Measurements from ENCODE around the gene TMEM87A. TPM values are rescaled to one million over a fixed set of nuclear protein-coding genes. Genes with fewer than 3 reads are reported as not detected.

The TMEM87A gene
- total RNA-seq, 1 experiment from 2014 or later = 55.8 TPM

GRCh38 chr15:42270551-42270950 is 2.7 kb downstream of the TMEM87A start:
- Histone ChIP-seq H3K9me3 (ENCODE audit: low read length) (no peaks in the 10 kb centered on the region), H3K4me1 (ENCODE audit: insufficient read depth, low read length) (peaks cover 32% of the 10 kb centered on the region), H4K20me1 (ENCODE audit: low read length) (peaks cover 34% of the 10 kb centered on the region), H3F3A (ENCODE audit: low read length, unreplicated experiment) (no peaks in the 10 kb centered on the region), H3K27me3 (ENCODE audit: low read length) (no peaks in the 10 kb centered on the region), H2AFZ (ENCODE audit: low read length) (no peak overlapping the region), H3K9ac (ENCODE audit: low read length) (peak overlapping the region; percentile 61), H3K27ac (ENCODE audit: low read length) (peak overlapping the region; percentile 94), H3K79me2 (ENCODE audit: low read length) (peaks cover 70% of the 10 kb centered on the region), H3K4me2 (ENCODE audit: low read length) (peak overlapping the region; percentile 96), H3K36me3 (ENCODE audit: low read depth, low read length) (peaks cover 29% of the 10 kb centered on the region), H3K9me2 (replicated peaks; ENCODE audit: low read length) (no peaks in the 10 kb centered on the region), H3K4me3 (ENCODE audit: low read length) (peak overlapping the region; percentile 77)
- DNase-seq = peak; percentile 65
- ATAC-seq = peak; percentile 15
- TF ChIP-seq CTCF (conservative IDR thresholded peaks at IDR 0.05; ENCODE audit: low read depth, low read length) (no peak), EZH2phosphoT487 (IDR thresholded peaks at IDR 0.05; ENCODE audit: borderline replicate concordance, low read length) (no peak), EZH2 (IDR thresholded peaks at IDR 0.05; ENCODE audit: low read length, unreplicated experiment) (no peak)
- POLR2A ChIA-PET (ENCODE audit: unreplicated experiment) = interaction anchor here (0.8 kb wide), 1 partner anchor 43 kb away, joined by 4 read pairs; no protein-coding TSS in a partner anchor
- no TSS peak for BruUV-seq (replicated peaks)
- CTCF ChIA-PET = interaction anchor here (0.6 kb wide), 1 partner anchor 43 kb away, joined by 4 read pairs; no protein-coding TSS in a partner anchor
- intact Hi-C loops (cut with micrococcal nuclease) = loop anchor here (2.0 to 5.0 kb wide), 3 partner anchors 52 to 117 kb away; no protein-coding TSS in a partner anchor

GRCh38 chr15:42267286-42267685 is 5.9 kb downstream of the TMEM87A start:
- no peak overlapping the region for H3K4me2 ChIP-seq (ENCODE audit: low read length)
- no peak overlapping the region for H2AFZ ChIP-seq (ENCODE audit: low read length)
- TF ChIP-seq EZH2 (IDR thresholded peaks at IDR 0.05; ENCODE audit: low read length, unreplicated experiment) = no peak
- no peak for TF ChIP-seq CTCF (conservative IDR thresholded peaks at IDR 0.05; ENCODE audit: low read depth, low read length)
- no peak for TF ChIP-seq EZH2phosphoT487 (IDR thresholded peaks at IDR 0.05; ENCODE audit: borderline replicate concordance, low read length)
- H3K9me3 ChIP-seq (ENCODE audit: low read length) = no peaks in the 10 kb centered on the region
- ChIA-PET CTCF (no interaction called here), POLR2A (ENCODE audit: unreplicated experiment) (no interaction called here)
- H3K4me3 ChIP-seq (ENCODE audit: low read length) = no peak overlapping the region
- intact Hi-C loops (cut with micrococcal nuclease) = no loop called here
- DNase-seq = no peak
- H3K27me3 ChIP-seq (ENCODE audit: low read length) = no peaks in the 10 kb centered on the region
- peaks cover 54% of the 10 kb centered on the region for H3K79me2 ChIP-seq (ENCODE audit: low read length)
- no peak for ATAC-seq
- BruUV-seq (replicated peaks) = no TSS peak
- no peak overlapping the region for H3K27ac ChIP-seq (ENCODE audit: low read length)
- H3K4me1 ChIP-seq (ENCODE audit: insufficient read depth, low read length) = peaks cover 20% of the 10 kb centered on the region
- no peaks in the 10 kb centered on the region for H3K9me2 ChIP-seq (replicated peaks; ENCODE audit: low read length)
- H3K9ac ChIP-seq (ENCODE audit: low read length) = no peak overlapping the region
- peaks cover 55% of the 10 kb centered on the region for H3K36me3 ChIP-seq (ENCODE audit: low read depth, low read length)
- H4K20me1 ChIP-seq (ENCODE audit: low read length) = peaks cover 29% of the 10 kb centered on the region
- H3F3A ChIP-seq (ENCODE audit: low read length, unreplicated experiment) = no peaks in the 10 kb centered on the region

GRCh38 chr15:42264795-42265194 is 8.4 kb downstream of the TMEM87A start:
- H3K9ac ChIP-seq (ENCODE audit: low read length) = no peak overlapping the region
- ATAC-seq (no peak), DNase-seq (no peak)
- no TSS peak for BruUV-seq (replicated peaks)
- peaks cover 75% of the 10 kb centered on the region for H3K36me3 ChIP-seq (ENCODE audit: low read depth, low read length)
- no peak for TF ChIP-seq EZH2 (IDR thresholded peaks at IDR 0.05; ENCODE audit: low read length, unreplicated experiment)
- TF ChIP-seq CTCF (conservative IDR thresholded peaks at IDR 0.05; ENCODE audit: low read depth, low read length) = no peak
- TF ChIP-seq EZH2phosphoT487 (IDR thresholded peaks at IDR 0.05; ENCODE audit: borderline replicate concordance, low read length) = no peak
- no peaks in the 10 kb centered on the region for H3K9me3 ChIP-seq (ENCODE audit: low read length)
- intact Hi-C loops (cut with micrococcal nuclease) = no loop called here
- H3K4me2 ChIP-seq (ENCODE audit: low read length) = no peak overlapping the region
- ChIA-PET CTCF (no interaction called here), POLR2A (ENCODE audit: unreplicated experiment) (no interaction called here)
- no peaks in the 10 kb centered on the region for H3F3A ChIP-seq (ENCODE audit: low read length, unreplicated experiment)
- no peaks in the 10 kb centered on the region for H3K9me2 ChIP-seq (replicated peaks; ENCODE audit: low read length)
- no peak overlapping the region for H2AFZ ChIP-seq (ENCODE audit: low read length)
- no peaks in the 10 kb centered on the region for H3K4me1 ChIP-seq (ENCODE audit: insufficient read depth, low read length)
- H4K20me1 ChIP-seq (ENCODE audit: low read length) = peaks cover 9% of the 10 kb centered on the region
- no peaks in the 10 kb centered on the region for H3K27me3 ChIP-seq (ENCODE audit: low read length)
- no peak overlapping the region for H3K4me3 ChIP-seq (ENCODE audit: low read length)
- H3K79me2 ChIP-seq (ENCODE audit: low read length) = peaks cover 29% of the 10 kb centered on the region
- no peak overlapping the region for H3K27ac ChIP-seq (ENCODE audit: low read length)
